Activated CD4-positive, alpha-beta T cell treated with anti-CD3 and anti-CD28 coated beads, Interleukin-2, amount 10 ng/mL, durations not matched to agents 7 days and 5 days (primary cell): Measurements from ENCODE around the gene CHRM1. TPM values are rescaled to one million over a fixed set of nuclear protein-coding genes. Genes with fewer than 3 reads are reported as not detected.

ENCODE experiments used
- CTCF ChIA-PET: fragments of 350-600 bp; sonication (Branson Sonifier 250); formaldehyde crosslinking; loops from one replicate; lab custom pipeline; 2021; ENCODE audit warnings: antibody characterized with exemption; lab: Charles Lee
- POLR2A ChIA-PET: fragments of 350-600 bp; sonication (Branson Sonifier 250); formaldehyde crosslinking; loops from one replicate; lab custom pipeline; 2021; ENCODE audit warnings: antibody characterized with exemption; lab: Charles Lee
- DNase-seq: peaks from one replicate; pipeline ENCODE4 v3.0.0-alpha.2; 2020
- H3K27ac Mint-ChIP-seq: one replicate; pipeline ENCODE4 v1.8.0; 2021; ENCODE audit warnings: mild to moderate bottlenecking, moderate library complexity, mixed read lengths
- H3K27me3 Mint-ChIP-seq: one replicate; pipeline ENCODE4 v1.8.0; 2021; ENCODE audit warnings: mixed read lengths
- H3K36me3 Mint-ChIP-seq: one replicate; pipeline ENCODE4 v1.8.0; 2021; ENCODE audit warnings: low read depth, mixed read lengths
- H3K4me1 Mint-ChIP-seq: one replicate; pipeline ENCODE4 v1.8.0; 2021; ENCODE audit warnings: mixed read lengths
- H3K4me3 Mint-ChIP-seq: one replicate; pipeline ENCODE4 v1.8.0; 2021; ENCODE audit warnings: mild to moderate bottlenecking, moderate library complexity, mixed read lengths
- H3K9me3 Mint-ChIP-seq: one replicate; pipeline ENCODE4 v1.8.0; 2021; ENCODE audit warnings: mixed read lengths
- total RNA-seq, 2 experiments: library from RNA; stranded (reverse); gene quantifications; one replicate each; pipeline ENCODE4 v1.2.3, GENCODE V29; 2021

Gene CHRM1
- total RNA-seq, 2 experiments from 2014 or later = not detected

DNA sequence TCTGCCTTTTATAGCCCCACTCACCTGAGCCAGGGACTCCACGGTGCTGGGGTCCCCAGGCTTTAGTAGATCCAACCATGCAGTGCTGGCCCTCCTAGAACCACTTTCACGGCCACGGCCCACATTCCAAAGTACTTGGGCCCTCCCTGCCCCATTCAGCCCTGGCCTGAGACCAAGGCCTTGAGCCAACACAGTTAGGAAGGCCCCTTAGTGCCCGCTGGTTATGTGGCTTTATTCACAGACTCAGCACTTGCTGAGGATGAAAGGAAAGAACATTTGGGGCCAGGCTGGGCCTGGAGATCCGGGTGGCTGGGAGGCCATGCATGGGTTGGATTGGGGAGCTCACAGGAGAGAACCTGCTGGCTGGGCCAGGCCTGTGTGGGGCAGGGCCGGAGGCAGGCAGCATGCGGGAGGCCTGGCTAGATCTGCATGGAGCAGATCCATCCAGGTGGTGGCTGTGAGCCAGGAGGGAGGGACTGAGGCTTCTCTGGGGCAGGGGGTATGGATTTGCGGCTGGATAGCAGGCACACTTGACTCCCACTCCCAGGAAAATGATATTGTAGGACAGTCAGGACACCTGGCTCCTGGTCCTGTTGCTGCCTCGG is 12.6 kb downstream of the CHRM1 start:
- POLR2A ChIA-PET = no interaction called here

DNA sequence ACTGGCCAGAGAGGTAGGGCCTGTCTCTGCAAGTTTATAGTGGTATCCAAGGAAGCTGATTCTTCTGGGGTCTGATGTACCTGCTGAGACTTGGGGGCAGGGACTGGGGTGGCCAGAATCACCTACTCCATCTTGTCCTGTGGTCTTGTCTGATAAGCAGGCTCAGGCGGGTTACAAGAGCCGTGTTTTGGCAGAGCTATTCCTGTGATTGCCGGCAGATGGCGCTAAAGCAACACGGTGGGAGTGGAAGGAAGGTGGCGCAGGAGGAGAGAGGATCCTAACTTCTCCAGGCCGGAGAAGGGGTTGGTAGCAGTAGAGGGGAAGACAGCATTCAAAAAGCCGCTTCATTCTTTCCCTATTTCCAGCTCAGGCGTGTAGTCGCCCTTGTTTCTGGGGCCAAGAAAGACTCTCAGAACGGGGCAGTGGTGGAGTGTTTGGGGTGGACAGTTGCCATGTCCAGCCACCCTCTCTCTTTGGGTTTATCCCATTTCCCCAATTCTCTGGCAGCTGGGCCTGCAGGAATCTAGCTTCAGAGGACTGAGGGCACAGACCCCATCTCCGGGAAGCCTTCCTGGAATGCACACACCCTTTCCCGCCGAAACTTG is 15.1 kb downstream of the CHRM1 start:
- Mint-ChIP-seq H3K27ac (no peak overlapping the region), H3K27me3 (peaks cover 11% of the 10 kb centered on the region), H3K36me3 (no peaks in the 10 kb centered on the region), H3K4me1 (peaks cover 17% of the 10 kb centered on the region), H3K9me3 (no peaks in the 10 kb centered on the region), H3K4me3 (no peak overlapping the region)
- DNase-seq = peak; percentile 83
- CTCF ChIA-PET = interaction anchor here (0.6 to 5.8 kb wide), 23 partner anchors 8 to 218 kb away, joined by 3 to 44 read pairs (median 5); partner anchors contain the start of genes CHRM1 and SLC3A2
- POLR2A ChIA-PET = interaction anchor here (0.6 kb wide), 1 partner anchor 21 kb away, joined by 3 read pairs; no protein-coding TSS in a partner anchor

More for the DNA sequence above, 12.6 kb downstream of the CHRM1 start:
- no peaks in the 10 kb centered on the region for H3K9me3 Mint-ChIP-seq
- H3K27ac Mint-ChIP-seq = no peak overlapping the region
- H3K4me3 Mint-ChIP-seq = no peak overlapping the region
- no peaks in the 10 kb centered on the region for H3K36me3 Mint-ChIP-seq
- H3K27me3 Mint-ChIP-seq = peaks cover 6% of the 10 kb centered on the region
- CTCF ChIA-PET = interaction anchor here (1.0 kb wide), 1 partner anchor 115 kb away, joined by 3 read pairs; no protein-coding TSS in a partner anchor
- no peak for DNase-seq
- peaks cover 13% of the 10 kb centered on the region for H3K4me1 Mint-ChIP-seq

DNA sequence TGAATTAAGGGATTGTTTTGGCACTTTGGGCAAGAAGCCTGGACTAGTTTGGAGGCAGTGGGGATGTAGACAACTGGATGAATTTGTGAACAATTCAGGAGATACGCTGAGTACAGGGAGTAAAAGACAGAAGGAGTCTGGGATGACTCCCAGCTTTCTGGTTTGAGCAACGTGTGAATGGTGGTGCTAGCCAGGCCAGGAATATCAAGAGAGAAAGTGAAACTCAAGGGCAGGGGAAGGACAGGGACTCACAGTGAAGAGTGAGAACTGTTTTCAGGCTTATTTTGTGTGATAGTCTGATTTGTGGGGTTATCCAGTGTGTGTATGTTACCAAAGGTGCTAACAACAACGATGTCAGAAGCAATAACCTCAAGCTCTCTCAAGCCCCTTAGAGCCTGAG is 15.9 kb downstream of the CHRM1 start:
- Mint-ChIP-seq H3K27me3 (peaks cover 14% of the 10 kb centered on the region), H3K4me1 (peaks cover 17% of the 10 kb centered on the region)
- CTCF ChIA-PET = interaction anchor here (0.6 to 5.8 kb wide), 19 partner anchors 9 to 218 kb away, joined by 3 to 44 read pairs (median 6); partner anchors contain the start of genes CHRM1 and SLC3A2

DNA sequence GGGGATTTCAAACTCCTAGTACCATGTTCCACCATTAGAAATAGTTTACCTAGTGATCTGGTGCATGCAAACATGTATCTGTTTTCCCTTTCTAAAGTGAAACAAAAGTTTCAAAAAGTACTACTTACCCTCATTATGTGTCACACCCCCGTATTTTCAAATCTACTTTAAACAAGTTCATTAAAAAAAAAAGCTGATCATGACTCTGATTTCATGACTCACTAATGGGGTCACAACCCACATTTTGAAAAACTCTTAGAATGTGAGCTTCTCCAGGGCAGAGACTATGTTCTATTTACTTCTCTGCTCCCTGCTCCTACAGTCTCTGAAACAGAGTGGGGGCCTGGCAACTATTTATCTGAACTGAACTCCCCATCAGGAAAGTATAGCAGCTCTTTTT is 18.2 kb downstream of the CHRM1 start:
- H3K27me3 Mint-ChIP-seq = peaks cover 22% of the 10 kb centered on the region
- no peak overlapping the region for H3K27ac Mint-ChIP-seq
- no peak overlapping the region for H3K4me3 Mint-ChIP-seq
- ChIA-PET CTCF (interaction anchor here (0.5 to 5.8 kb wide), 4 partner anchors 20 to 483 kb away, joined by 3 to 26 read pairs (median 4); partner anchors contain the start of gene SLC3A2), POLR2A (no interaction called here)
- DNase-seq = no peak
- no peaks in the 10 kb centered on the region for H3K9me3 Mint-ChIP-seq
- no peaks in the 10 kb centered on the region for H3K36me3 Mint-ChIP-seq
- H3K4me1 Mint-ChIP-seq = peaks cover 17% of the 10 kb centered on the region

More for the DNA sequence above, 15.9 kb downstream of the CHRM1 start:
- no peaks in the 10 kb centered on the region for H3K36me3 Mint-ChIP-seq
- no peak overlapping the region for H3K27ac Mint-ChIP-seq
- H3K9me3 Mint-ChIP-seq = no peaks in the 10 kb centered on the region
- no peak overlapping the region for H3K4me3 Mint-ChIP-seq
- no peak for DNase-seq
- POLR2A ChIA-PET = no interaction called here

DNA sequence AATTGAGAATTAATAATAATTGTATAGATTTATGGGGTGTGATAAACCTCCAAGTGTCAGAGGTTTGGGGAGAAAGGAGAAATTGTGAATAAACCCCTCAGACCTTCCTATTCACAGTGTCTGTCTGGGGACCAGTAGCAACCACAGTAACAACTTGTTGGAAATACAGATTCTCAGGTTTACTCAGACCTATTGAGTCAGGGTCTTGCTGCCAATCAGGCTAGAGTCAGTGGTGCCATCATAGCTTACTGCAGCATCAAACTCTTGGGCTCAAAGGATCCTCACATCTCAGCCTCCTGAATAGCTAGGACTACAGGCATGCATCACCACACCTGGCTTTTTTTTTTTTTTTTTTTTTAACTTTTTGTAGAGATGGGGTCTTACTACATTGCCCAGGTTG is 23.1 kb downstream of the CHRM1 start:
- ChIA-PET CTCF (interaction anchor here (0.6 kb wide), 2 partner anchors 613 to 1494 kb away, joined by 3 to 6 read pairs; no protein-coding TSS in a partner anchor), POLR2A (no interaction called here)
- Mint-ChIP-seq H3K9me3 (no peaks in the 10 kb centered on the region), H3K27ac (no peak overlapping the region), H3K36me3 (no peaks in the 10 kb centered on the region), H3K4me1 (peaks cover 8% of the 10 kb centered on the region), H3K27me3 (peaks cover 21% of the 10 kb centered on the region), H3K4me3 (no peak overlapping the region)
- no peak for DNase-seq

DNA sequence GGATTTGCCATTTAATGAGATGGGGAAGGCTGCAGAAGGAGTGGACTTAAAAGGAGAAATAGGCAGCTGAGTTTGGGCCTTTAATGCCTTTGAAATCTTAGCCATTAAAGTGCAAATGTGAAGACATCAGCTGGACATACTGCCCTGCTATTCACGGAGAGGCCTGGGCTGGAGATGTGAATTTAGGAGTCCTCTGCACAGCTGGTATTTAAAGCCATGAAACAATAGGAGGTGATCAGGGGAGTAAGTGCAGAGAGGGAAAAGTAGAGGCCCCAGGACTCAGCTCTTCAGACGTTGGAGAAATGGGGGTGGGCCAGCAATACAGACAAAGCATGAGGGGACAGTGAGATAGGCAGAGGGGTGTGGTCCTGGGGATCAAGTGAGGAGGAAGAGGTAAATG is 23.9 kb downstream of the CHRM1 start:
- Mint-ChIP-seq H3K27ac (no peak overlapping the region), H3K36me3 (no peaks in the 10 kb centered on the region), H3K4me3 (no peak overlapping the region), H3K9me3 (no peaks in the 10 kb centered on the region), H3K4me1 (peaks cover 3% of the 10 kb centered on the region), H3K27me3 (peaks cover 22% of the 10 kb centered on the region)
- ChIA-PET CTCF (interaction anchor here (0.9 to 3.3 kb wide), 3 partner anchors 9 to 126 kb away, joined by 3 to 17 read pairs (median 3); no protein-coding TSS in a partner anchor), POLR2A (no interaction called here)
- no peak for DNase-seq

DNA sequence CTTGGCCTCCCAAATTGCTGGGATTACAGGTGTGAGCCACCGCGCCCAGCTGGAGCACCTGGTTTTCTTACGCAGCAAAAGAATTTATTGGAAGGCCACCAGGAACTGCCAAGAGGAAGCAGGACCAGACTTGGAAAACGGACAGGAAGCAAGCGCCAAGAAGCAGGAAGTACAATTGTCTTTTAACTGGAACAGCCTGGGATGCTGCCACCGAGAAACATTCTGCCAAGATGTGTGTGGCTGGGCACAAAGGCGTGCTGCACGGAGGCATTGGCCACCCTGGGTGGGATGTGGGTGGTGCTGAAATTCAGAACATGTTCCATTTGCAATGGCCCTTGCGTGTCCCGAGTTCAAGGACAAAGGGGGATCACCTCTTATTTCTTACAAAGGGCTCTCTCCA is 25.1 kb downstream of the CHRM1 start:
- ChIA-PET POLR2A (no interaction called here), CTCF (interaction anchor here (3.3 kb wide), 1 partner anchor 10 kb away, joined by 17 read pairs; no protein-coding TSS in a partner anchor)
- H3K4me1 Mint-ChIP-seq = peaks cover 2% of the 10 kb centered on the region
- H3K9me3 Mint-ChIP-seq = no peaks in the 10 kb centered on the region
- no peak for DNase-seq
- no peak overlapping the region for H3K4me3 Mint-ChIP-seq
- no peak overlapping the region for H3K27ac Mint-ChIP-seq
- H3K27me3 Mint-ChIP-seq = peaks cover 19% of the 10 kb centered on the region
- H3K36me3 Mint-ChIP-seq = no peaks in the 10 kb centered on the region

DNA sequence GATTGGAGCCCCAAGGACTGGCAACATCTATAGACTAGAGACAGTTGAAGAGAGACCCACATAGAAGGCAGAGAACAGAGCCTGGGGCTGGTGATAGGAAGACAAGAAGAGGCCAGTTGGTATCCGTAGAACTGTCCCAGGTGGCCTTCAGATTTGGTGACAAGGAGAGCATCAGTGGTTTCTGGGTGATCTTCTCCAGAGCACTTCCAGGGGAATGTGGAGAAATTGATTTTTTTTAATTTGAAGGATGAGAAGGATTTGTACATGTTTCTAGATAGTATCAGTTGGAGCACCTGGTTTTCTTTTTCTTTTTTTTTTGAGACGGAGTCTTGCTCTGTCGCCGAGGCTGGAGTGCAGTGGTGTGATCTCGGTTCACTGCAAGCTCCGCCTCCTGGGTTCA is 25.7 kb downstream of the CHRM1 start:
- H3K4me1 Mint-ChIP-seq = peaks cover 2% of the 10 kb centered on the region
- ChIA-PET CTCF (interaction anchor here (0.9 to 3.3 kb wide), 3 partner anchors 10 to 14 kb away, joined by 3 to 17 read pairs (median 8); partner anchors contain the start of gene SLC3A2), POLR2A (no interaction called here)
- peaks cover 19% of the 10 kb centered on the region for H3K27me3 Mint-ChIP-seq
- no peak overlapping the region for H3K27ac Mint-ChIP-seq
- no peak overlapping the region for H3K4me3 Mint-ChIP-seq
- DNase-seq = no peak
- no peaks in the 10 kb centered on the region for H3K9me3 Mint-ChIP-seq
- H3K36me3 Mint-ChIP-seq = no peaks in the 10 kb centered on the region

DNA sequence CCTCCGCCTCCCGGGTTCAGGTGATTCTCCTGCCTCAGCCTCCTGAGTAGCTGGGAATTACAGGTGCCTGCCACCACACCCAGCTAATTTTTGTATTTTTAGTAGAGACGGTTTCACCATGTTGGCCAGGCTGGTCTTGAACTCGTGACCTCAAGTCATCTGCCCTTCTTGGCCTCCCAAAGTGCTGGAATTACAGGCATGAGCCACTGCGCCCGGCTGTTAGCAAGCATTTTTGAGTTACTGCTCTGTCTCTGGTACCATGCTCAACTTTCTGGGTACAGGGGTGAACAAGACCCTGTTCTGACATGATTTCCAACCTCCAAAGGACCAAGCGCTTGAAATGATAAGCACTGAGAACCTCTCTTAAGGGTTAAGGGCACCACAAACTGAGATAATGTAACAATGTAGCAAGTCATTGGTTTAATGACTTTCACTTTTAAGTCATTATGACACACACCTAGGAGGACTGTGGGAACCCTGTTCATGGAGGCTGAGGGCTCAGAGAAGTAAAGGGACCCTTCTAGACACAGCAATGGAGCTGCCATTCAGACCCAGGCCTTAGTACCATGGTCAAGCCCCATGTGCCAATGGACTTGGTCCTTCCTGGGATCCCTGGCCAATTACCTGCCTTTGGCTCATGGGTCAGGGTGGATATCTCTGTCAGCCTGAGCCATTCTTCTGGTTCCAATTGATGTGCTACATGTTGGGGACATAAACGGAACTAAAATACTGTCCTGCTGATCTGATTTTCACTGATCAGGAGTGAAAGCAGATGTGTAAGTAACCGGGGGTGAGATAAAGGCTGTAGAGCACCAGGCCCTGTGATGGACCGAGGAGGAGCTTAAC is 28.9 kb downstream of the CHRM1 start:
- POLR2A ChIA-PET = no interaction called here
- Mint-ChIP-seq H3K4me1 (peaks cover 7% of the 10 kb centered on the region), H3K9me3 (no peaks in the 10 kb centered on the region), H3K27ac (no peak overlapping the region), H3K4me3 (no peak overlapping the region), H3K36me3 (peaks cover 24% of the 10 kb centered on the region), H3K27me3 (peaks cover 9% of the 10 kb centered on the region)
- DNase-seq = no peak
- CTCF ChIA-PET = interaction anchor here (0.8 to 1.9 kb wide), 3 partner anchors 11 to 350 kb away, joined by 3 to 8 read pairs (median 6); partner anchors contain the start of gene SLC3A2

DNA sequence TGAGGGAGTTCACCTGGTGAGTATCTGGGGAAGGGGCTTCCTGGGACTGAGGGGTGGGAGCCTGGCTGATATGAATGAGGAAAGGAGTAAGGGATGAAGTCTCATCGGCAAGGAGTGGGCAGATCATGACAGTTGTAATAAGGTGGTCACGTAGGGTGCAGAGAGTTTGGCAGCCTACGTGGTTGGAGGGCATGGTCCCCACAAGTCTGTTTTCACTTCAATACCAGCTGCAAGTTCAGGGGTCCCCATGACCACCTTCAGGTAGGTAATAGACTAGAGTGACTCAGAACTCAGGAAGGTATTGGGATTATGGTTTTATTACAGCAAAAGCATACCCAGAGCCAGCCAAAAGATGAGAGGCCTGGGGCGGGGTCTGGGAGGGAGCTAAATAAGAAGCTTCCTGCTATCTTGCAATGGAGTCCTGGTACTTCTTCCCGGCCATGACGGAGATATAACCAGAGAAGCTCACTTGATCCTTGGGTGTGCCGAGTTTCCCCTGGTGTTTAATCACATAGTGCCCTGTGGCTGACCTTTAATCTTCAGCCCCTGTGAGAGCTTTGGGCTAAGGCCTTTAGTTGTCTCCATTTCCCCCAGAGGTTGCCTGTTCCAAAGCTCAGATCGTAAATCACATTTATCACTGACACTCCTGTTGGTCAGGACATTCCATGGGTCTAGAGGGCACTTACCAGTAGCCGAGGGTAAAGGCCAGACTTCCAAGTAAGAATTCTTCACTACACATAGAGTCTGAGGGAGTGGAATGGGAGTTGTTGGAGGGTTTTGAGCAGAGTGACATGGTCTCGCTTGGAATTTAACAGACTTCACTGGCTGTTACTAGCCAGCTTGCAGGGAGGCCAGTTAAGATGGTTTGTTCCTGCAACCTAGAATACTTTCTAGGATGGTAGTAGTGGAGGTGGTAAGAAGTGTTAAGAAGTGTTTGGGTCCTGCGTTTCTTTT is 31.4 kb downstream of the CHRM1 start:
- no peak for DNase-seq
- H3K4me3 Mint-ChIP-seq = no peak overlapping the region
- POLR2A ChIA-PET = no interaction called here
- peaks cover 20% of the 10 kb centered on the region for H3K4me1 Mint-ChIP-seq
- peaks cover 3% of the 10 kb centered on the region for H3K27me3 Mint-ChIP-seq
- H3K27ac Mint-ChIP-seq = no peak overlapping the region
- no peaks in the 10 kb centered on the region for H3K9me3 Mint-ChIP-seq
- peaks cover 48% of the 10 kb centered on the region for H3K36me3 Mint-ChIP-seq
- CTCF ChIA-PET = interaction anchor here (1.2 to 2.0 kb wide), 2 partner anchors 8 to 12 kb away, joined by 3 to 7 read pairs; partner anchors contain the start of gene SLC3A2

DNA sequence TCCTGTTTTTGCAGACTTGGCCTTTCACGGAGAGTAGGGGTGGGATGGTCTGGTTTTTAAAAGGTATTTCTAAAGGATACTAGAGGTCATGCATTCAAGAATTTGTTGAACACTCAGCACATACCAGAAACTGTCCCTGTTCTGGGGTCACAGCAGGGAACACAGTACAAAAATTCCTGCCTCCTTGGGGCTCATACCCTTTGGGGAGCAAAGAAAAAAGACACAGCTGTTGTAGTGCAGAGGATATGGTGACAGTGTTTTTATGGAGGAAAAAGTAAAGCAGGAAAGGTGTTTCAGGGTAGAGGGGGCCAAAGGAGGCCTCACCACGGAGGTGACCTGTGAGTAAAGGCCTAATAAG is 32.1 kb downstream of the CHRM1 start:
- Mint-ChIP-seq H3K4me1 (peaks cover 24% of the 10 kb centered on the region), H3K36me3 (peaks cover 53% of the 10 kb centered on the region), H3K27me3 (peaks cover 2% of the 10 kb centered on the region), H3K4me3 (no peak overlapping the region), H3K27ac (no peak overlapping the region), H3K9me3 (no peaks in the 10 kb centered on the region)
- no peak for DNase-seq
- CTCF ChIA-PET = interaction anchor here (1.2 kb wide), 1 partner anchor 12 kb away, joined by 3 read pairs; no protein-coding TSS in a partner anchor
- POLR2A ChIA-PET = no interaction called here
